Effector CD8-positive, alpha-beta T cell (primary cell): ENCODE results near the gene ATRIP.

ENCODE experiments used
- DNase-seq: peaks from one replicate; lab custom pipeline; 2025; lab: John Stamatoyannopoulos, UW

The ATRIP gene

DNA sequence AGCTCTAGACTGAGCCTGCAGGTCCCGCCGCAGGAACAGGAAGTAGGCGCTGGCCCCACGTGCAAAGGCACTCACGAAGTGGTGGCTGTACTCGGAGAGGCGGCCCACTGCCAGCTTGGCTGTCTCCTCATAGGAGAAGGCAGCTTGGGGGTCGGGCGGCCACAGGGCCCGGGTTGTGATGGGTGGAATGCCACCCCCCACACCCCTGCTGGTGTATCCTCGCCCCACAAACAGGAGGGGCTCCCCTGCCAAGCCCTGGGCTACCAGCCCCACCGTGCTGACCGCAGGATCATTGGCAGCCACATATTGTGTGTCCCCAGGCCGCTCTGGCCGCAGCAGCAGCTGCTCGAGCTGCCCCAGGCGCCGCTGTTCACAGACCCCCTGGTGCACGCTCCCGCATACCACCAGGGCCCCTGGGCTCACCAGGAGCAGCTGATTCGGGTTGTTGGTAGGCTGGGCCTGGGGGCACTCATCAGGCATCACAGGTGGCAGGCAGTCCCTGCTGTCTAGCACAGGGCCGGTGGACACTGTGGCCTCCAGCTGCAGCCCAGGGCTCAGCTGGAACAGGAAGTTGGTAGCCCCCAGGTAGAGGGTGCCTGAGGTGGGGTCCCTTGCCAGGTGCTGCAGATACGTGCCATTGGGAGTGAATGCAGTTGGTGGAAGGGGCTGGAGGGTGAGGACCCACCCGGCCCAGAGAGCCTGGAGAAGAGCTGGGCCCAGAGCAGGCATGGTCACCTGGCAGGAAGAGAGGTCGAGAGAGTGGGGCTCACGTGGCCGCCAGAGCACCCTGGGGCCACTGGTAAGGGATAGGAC is 22.4 kb upstream of the ATRIP start:
- no peak for DNase-seq

DNA sequence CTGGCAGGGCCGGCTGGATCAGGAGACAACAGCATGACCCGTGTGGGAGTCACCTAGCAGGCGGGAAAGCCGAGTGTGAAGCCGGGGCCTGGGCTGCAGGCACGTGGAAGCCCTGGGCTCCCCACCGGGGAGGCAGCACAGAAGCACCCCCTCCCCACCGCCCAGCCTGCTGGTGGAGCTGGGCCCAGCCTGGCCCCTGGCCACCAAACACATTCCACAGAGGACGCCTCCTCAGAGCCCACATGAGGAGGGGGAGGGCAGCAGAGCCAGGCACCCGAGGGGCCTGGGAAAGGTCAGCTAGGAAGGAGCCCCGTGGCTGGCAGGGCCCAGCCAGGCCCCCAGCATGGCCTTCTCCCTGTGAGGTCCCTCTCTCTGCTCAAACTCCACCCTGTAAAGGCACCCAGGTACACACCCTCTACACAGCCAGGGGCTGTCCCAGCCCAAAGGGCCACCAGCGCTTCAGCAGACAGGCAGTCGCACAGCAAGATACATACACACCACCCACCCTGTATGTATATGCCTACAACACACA is 21.2 kb upstream of the ATRIP start:
- no peak for DNase-seq

DNA sequence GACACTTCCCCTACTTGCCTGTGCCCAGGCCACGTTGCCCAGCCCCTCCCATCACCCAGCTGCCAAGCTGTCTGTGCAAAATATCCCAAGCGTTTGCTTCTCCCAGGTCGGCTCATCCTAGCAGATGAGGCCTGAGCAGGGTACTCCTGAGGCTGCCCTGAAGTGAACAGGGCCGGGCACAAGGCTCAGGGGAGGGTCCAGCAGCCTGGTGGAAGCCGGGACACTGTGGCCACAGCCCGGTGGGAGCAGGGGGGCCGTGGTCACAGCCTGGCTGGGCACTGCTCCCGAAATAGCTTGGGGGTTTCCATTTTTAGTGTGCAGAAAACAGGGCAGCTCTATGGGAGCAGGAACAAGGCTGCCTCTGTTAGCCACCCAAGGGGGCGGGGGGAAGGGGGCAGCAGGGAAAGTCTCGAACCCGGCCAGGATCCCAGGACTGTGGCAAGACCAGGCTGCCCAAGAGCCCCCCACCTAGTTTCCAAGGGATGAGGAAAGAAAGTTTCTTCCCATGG is 20.1 kb upstream of the ATRIP start:
- DNase-seq = no peak

DNA sequence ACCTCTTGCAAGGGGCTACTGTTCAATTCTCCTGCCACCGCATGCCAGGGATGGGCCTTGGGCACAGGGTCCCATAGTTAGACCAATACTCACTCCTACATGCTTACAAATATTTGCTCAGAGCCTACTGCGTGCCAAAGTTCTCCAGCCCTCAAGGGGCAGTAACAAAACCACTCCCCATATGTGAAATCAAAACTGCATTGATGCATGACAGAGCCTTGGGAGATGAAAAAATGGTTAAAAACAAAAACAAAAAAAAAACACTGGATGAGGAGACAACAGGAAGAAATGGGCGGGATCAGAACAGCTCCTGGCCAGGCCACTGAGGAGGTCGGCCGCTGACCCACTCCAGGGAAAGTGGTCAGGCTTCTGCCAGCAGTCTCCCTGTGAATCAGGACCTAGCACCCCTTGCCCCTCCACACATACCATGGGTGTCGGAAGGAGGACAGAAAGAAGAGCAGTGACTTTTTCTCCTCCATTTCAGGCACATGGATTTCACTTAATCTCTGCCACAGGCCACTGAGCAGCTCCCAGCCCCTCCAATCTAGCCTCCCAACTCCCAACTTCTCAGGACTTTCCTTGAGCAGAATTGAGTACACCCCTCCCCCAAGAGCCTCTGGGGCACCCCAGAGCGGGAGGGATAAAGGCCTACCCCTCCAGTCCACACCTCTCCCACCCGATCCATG is 19.4 kb upstream of the ATRIP start:
- DNase-seq = no peak

DNA sequence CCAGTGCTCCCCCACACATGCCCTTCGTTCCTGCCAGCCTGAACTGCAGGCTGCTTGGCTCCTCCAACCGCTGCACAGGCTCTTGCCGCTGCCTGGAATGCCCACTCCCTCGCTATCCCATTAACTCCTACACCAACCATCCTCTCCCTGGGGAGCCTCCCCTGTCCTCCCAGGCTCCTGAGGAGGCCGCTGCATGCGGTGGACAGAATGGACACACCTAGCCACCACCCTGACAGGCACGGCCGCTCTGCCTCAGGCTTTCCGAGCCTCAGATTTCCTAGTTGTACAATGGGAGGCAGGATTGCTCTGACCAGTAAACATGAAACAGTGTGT is 18.9 kb upstream of the ATRIP start:
- no peak for DNase-seq

DNA sequence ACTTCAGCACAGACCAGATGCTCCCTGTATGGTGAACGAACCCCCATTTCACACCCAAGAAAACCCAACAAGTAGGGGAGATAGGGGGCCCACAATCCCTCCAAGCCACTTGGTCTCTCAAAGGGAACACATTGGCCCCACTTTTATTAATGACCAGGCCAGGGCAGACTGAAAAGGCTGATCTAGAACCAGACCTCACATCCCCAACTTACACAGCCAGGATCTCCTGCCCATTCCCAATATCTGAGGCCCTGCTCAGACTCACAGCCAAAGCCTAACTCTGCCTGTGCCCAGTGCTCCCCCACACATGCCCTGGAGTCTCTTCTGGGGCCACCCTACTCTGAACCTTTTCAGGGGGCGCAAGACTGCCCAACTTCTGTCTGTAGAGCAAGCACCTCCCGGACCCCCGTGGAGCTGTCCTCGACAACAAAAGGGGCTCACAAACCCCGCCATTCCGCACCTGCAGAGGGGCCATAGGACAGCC is 18.4 kb upstream of the ATRIP start:
- DNase-seq = no peak

DNA sequence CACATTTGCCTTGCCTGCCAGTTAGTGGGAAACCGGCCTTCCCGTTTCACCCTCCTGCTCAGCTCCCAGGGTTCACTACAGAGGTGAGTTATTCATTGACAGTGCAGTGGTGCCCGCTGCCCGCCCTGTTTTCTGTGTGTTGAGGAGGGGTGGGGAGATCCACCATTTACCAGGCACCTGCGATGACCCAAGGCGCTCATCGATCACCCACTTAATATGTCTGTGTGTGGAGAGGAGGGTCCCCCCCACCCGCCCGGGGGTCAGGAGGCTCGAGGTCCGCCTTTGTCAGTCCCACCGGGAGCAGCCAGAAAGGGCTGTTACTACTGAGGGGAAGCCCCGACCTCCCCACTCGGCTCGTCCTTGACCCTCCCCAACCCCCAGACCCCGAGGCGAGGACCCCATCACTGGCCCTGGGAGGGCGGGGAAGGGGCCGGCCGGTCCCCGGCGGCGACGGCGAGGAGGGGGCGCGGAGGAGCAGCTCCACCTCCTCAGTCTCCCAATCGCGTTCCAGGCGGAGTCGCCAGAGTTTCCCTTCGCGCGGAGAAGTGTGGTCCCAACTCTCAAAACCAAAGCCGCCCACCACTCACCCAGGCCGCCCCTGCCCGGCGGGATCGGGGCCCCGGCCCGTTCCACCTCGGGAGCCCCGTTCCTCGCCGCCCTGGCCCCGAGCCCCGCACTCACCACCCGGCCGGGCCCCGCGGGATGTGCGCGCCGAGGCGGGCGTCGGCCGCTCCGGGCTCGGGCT is 17.8 kb upstream of the ATRIP start:
- DNase-seq = no peak

DNA sequence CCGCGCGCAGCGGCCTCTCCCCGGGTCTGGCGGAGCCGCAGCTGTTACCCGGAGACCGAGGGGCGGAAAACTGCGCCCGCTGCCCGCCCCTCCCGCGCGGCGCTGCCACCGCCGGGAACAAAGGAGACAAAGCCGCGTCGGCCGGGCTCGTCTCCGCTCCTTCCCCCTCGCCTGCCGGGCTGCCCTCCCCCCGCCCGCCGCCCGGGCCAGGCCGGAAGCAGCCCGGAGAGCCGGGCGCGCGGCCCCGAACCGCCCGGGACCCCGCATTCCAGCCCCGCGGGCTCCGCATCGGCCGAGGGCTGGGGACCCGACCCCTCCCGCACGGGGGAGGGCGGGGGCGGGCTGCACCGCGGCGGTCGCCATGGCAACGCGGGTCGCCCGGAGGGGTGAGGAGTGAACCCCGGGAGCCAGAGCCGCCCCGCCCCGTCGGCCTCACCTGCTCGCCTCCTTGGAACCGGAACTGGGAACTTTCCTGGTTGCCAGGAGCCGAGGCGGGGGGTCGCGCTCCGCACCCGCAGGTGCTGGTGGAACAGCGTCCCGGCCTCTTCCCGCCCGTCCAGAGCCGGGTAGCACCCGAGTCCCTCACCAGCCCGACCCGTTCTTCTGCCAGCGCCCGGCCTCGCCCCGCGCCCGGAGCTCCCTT is 17.1 kb upstream of the ATRIP start:
- DNase-seq = peak; percentile 58

DNA sequence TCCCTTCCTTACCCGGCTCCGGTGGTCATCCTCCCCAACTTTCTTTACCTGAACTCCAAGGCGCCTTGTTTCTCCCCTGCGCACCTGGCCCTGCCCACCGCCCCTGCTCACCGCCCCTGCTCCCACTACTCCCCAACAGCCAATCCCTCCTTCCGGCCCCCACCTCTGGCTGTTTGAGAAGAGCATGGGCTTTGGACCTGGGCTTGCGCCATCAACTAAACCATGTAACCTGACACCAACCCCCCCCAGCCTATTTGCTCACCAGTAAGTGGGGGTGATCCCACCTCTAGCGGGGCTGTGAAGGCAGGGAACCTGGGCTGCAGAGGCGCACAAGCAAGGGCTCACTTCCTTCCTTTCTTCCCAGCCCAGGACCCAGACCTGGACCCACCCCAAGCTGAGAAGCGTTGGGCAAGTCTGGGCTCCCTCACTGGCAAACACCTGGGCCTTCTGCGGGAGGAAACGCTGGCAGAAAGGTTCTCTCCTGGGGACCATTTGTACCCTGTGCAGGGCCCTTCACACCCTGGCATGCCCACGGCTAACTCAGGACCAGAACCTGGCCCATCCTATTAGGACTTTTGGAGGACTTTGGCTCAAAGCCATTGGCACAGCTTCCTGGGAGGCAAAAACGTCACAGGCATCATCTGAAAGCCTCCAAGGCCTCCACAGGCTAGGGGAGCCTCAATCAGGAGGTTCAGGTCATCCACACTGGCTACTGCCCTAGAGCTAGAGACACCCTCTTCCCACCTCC is 16.4 kb upstream of the ATRIP start, which contains the start of gene PLXNB1:
PLXNB1 (minus strand) TSS at position 127 of the 748 bp plus-strand sequence. CDS start 5,475 bp downstream, outside the sequence.
- peak; percentile 9 for DNase-seq

DNA sequence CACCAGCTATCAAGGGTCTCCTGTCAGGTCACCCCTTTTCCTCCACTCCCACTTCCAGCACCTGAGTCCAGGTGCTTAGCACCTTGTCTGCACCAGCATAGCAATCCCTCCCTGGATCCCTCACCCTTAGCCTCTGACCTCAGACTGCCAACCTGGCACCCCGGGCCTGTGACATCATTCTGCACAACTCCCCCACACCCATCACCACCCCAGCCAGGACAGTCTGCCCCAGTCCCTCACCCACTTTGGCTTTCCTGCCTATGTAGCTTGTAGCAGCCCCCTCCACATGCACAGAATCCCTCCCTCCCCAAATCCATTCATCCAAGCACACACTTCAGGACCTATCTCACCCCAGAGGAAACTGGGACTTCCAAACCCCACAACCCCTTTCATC is 15.8 kb upstream of the ATRIP start:
- DNase-seq = no peak

DNA sequence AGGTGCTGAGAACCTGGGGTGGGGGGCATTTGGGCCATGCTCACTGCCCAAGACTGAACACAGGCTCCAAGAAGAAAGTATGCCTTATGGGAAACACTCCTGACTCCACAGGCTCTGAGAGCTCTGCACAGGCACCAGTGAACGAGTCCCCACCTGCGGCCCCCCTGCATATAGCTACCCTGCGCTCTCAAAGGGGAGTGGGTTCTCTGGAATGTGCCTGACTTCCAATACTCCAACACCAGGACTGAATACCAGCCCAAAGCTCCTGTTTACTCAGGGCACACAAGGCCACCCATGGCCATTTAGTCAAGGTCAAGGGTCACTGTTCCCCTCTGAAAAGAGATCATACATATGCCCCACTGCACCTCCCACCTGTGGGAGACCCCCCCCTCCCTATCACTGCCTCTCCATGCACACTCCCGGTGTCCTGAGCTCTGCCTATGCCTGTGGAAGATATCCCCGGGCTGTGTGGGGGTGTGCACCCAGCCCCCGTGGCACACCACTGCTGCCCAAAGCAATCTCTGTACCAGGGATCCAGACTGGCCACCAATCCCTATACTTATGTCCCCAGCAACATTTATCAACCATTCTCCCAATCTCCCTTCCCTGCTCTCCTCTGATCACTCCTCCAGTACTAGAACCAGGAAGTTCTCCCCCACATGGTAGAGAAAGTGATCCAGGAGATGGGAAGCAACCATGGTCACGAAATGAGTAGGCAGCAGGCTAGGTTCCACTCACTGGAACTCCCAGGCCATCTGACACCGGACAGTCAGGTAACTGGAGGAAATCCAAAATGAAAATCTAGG is 15.1 kb upstream of the ATRIP start:
- no peak for DNase-seq

DNA sequence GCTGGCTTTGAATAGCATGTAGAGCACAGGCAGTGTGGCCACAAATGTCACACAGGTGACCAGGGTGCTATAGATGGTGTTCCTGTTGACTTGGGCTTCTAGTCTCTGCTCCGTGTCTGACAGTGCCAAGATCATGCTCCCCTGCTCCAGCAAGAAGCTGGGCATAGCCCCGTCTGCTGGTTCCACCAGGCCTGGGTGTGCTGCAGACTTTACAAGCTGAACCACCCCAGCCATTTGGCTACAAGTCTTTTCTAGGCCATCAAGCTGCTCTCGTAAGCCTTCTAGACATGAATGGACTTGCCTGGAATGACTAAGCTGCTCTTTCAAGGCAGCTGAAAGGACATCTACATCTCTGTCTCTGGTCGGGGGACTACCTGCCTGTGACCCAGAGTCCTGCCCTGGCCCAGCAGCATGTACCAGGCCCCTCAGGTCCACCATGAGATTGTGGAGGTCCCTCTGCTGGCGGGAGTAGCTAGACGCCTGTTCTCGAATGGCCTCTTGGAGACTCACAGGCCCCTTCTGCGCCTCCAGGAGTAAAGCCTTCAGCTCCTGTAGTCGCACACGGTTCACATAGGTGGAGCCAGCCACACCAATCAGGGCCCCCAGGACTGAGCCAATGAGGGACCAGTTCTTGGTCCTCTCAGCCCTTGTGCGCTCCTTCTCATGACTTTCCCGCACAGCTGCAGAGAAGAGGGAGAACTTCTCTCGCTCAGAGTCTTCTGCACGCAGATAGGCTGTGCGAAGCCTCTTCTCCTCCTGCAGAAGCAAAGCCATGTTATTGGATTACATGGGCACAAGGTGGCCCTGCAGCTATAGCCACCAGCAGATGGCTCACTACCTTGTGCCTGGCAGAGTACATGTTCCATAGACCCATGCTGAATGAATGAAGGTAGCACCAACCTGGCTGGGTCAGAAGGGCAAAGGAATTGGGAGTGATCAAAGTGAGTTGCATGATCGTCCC is 13.8 kb upstream of the ATRIP start:
- DNase-seq = no peak

DNA sequence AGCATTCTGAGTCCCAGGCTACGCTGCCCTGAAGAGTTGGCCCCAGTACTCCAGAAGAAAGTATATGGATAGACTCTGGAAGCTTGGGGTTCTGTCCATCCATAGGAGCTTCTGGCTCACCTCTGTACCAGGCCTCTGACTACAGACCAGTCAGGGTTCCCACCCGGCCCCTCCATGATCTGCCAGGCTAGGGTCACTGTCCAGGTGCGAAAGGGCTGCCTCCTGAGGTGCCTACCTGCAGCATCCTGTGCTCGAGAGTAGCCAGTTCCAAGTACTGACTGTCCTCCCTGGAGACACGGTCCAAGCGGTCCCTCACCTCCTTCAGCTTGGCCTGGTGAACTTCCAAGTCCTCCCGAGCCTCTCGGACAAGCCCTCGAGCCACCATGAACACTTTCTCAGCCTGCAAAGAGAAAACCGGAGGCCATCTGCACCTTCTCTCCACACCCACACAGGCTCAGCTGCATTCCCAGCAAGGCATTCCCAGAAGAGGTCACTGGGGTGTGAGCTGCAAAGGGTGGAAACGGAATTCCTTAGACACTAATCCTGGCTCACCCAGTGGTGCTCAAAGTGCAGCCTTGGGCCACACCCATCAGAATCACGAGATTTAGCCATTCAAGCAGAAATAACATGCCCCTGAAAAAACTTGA is 12.9 kb upstream of the ATRIP start:
- no peak for DNase-seq

DNA sequence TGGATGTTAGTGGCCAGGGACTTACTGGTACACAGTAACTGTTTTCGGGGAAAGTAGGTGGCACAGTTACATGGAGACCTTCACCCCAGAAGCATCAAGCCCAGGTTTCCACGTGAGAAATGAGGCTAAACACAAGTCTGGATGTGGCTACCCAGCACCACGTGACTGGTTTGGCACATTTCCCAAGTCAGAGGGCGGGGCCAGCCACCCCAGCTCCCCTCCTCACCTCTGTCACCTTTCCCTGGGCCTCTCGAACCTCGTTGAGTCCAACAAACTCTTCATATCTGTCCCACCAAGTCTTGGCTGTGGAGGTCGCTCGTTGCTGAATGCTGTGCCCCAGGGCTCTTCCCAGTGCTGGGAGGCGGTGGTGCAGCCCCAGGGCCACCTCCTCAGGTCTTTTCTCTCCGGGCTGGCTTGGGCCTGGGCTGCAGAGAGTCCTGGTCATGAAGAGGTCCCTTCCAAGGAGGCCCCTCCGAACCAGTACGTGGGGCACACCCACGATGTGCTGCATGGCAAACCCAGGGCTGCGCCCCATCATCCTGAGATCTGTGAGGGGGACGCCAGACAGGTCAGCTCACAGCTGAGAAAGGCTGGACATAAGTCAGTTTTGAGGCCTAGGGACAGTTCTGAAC is 11.8 kb upstream of the ATRIP start:
- DNase-seq = no peak

DNA sequence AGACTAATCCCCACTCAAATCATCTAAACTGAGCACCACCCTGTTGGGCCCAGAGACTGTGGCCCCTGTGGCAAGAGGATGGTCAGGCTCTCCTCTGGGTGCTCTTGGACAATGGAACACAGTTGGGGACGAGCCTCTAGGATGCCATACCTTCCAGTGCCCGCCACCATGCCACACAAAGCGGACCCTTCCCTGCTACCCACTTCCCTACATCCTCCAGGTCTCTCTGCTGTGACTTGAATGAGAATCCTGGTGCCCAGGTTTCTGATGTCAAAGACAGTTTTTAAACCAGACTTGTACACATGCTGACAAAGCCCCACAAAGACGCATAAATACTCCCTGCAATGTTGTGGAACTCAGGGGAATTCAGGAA is 11.3 kb upstream of the ATRIP start:
- DNase-seq = no peak

DNA sequence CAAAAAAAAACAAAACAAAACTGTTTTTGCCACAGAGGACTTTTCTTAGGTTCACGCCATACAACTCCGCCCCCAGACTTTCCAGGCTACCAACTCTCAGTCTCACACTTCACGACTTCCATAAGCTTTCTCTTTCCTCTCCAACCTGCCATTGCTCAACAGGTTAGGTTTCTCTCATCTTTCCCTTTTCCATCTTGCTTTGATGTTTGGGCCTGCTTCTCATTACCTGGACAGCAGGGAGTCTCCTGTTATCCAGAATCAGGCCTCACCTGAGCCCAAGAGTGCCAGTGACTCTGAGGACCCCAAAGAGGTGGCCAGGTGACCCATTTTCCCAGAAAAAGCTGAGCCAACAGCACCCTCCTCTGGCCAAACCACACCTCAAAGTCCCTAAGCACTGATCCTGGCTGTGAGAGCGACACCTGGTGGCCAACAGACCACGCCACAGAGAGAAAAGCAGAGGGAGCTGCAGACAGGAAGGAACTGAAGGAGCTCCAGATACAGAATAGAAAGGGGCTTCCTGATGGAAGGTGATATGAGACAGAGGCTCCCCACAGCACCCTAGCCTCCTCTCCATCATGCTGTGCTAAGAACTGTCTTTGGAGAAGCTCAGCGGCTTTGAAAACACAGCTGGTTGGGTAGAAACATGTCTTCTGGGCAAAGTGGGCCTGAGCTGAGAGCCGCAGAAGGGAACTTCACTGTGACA is 10.6 kb upstream of the ATRIP start:
- DNase-seq = peak; percentile 79

DNA sequence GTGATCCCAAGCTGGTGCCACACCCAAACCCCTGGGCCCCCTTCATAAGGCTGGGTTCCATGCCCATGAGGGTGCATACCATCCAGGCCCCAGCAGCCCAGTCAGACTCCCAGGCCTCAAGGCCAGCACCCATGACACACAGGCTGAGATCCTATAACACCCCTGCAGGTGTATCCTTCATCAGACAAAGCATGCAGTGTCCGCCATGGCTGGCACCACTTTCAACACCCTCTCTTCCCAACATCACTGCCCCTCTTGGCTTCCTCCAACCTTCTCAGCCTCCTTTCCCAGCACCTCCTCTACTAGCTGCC is 10.1 kb upstream of the ATRIP start:
- no peak for DNase-seq

DNA sequence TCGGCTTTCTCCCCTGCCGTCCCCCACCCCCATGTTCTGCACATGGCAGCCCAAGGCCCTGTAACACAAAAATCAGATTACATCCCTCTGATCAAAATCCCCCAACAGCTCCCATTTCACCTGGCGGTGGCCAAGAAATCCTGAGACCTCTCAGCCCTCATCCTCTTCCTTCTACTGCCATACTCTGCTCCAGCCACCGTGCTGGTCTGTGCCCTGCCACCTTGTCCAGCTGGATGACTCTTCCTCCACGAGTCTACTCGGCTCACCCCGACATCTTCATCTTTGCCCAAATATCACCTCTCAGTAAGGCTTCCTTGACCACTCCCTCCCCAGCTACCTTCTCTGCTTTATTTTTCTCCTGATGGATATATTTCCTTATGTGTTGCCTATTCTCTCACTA is 9.7 kb upstream of the ATRIP start:
- DNase-seq = no peak
